Neural crest cell (in vitro differentiated cells): ENCODE data around the gene PLXNA2. TPM values are rescaled to one million over a fixed set of nuclear protein-coding genes. Genes with fewer than 3 reads are reported as not detected.
A peak's percentile ranks its signal among the peaks of the same experiment; 100 is the strongest.

ENCODE experiments used
- DNase-seq: peaks from one replicate; pipeline ENCODE4 v3.0.0; 2021; ENCODE audit warnings: low read depth, mixed read lengths, low spot score
- H3K27ac Mint-ChIP-seq: one replicate; pipeline ENCODE4 v1.8.0; 2021; ENCODE audit warnings: mild to moderate bottlenecking, mixed read lengths; ENCODE audit not compliant: unreplicated experiment
- H3K27me3 Mint-ChIP-seq: 2 replicates; pipeline ENCODE4 v1.8.0; 2021; ENCODE audit warnings: low read depth, mild to moderate bottlenecking, mixed read lengths
- H3K36me3 Mint-ChIP-seq: 2 replicates; pipeline ENCODE4 v1.8.0; 2021; ENCODE audit warnings: low read depth, mild to moderate bottlenecking, mixed read lengths
- H3K4me1 Mint-ChIP-seq: 2 replicates; pipeline ENCODE4 v1.8.0; 2021; ENCODE audit warnings: mixed read lengths
- H3K4me3 Mint-ChIP-seq: one replicate; pipeline ENCODE4 v1.8.0; 2021; ENCODE audit warnings: mild to moderate bottlenecking, mixed read lengths
- H3K9me3 Mint-ChIP-seq: 2 replicates; pipeline ENCODE4 v1.8.0; 2021; ENCODE audit warnings: mixed read lengths
- CTCF ChIP-seq: fragments of 200-600 bp; sonication (generic); conservative IDR thresholded peaks from 2 replicates; pipeline ENCODE4 v1.5.0; 2021; ENCODE audit warnings: antibody characterized with exemption, mild to moderate bottlenecking
- long read RNA-seq: library from polyadenylated mRNA; unstranded; transcript quantifications from one replicate; pipeline ENCODE4 v2.0.0, GENCODE V29; 2020
- total RNA-seq: library from RNA; stranded (reverse); gene quantifications from 2 replicates; pipeline ENCODE4 v1.2.1, GENCODE V29; 2021

Gene PLXNA2
- 35.0 and 37.7 TPM in 2 replicates for total RNA-seq
- long read RNA-seq, partial matches to known transcripts, result 10 of 12 reads
- long read RNA-seq, other reads (novel, unspliced or antisense), result 1 of 12 reads

GRCh38 chr1:208243967-208244916, at the start of gene PLXNA2:
TSS of gene PLXNA2 (minus strand) at chr1:208244384. CDS start at chr1:208217922, 26,462 bp downstream.
- Mint-ChIP-seq H3K27me3 (peaks cover 36% of the 10 kb centered on the region), H3K4me1 (peaks cover 43% of the 10 kb centered on the region), H3K9me3 (no peaks in the 10 kb centered on the region), H3K36me3 (no peaks in the 10 kb centered on the region), H3K27ac (peak within 1 kb of the TSS; percentile 91), H3K4me3 (peak within 1 kb of the TSS; percentile 94)
- no peak for TF ChIP-seq CTCF
- DNase-seq, result peak; percentile 67

- Mint-ChIP-seq H3K27ac (no peak overlapping the region), H3K4me3 (no peak overlapping the region), H3K36me3 (no peaks in the 10 kb centered on the region), H3K9me3 (no peaks in the 10 kb centered on the region), H3K4me1 (no peaks in the 10 kb centered on the region), H3K27me3 (peaks cover 11% of the 10 kb centered on the region)
- no peak for DNase-seq
- TF ChIP-seq CTCF, result no peak
Measured at GRCh38 chr1:208292908-208293307, 48.7 kb upstream of the PLXNA2 start.

- Mint-ChIP-seq H3K9me3 (no peaks in the 10 kb centered on the region), H3K27me3 (peaks cover 11% of the 10 kb centered on the region), H3K4me1 (no peaks in the 10 kb centered on the region), H3K4me3 (no peak overlapping the region), H3K27ac (no peak overlapping the region), H3K36me3 (no peaks in the 10 kb centered on the region)
- DNase-seq, result no peak
- no peak for TF ChIP-seq CTCF
Measured at GRCh38 chr1:208291923-208292711, 47.9 kb upstream of the PLXNA2 start.

- H3K27ac Mint-ChIP-seq, result no peak overlapping the region
- H3K9me3 Mint-ChIP-seq, result no peaks in the 10 kb centered on the region
- no peak for TF ChIP-seq CTCF
- no peak for DNase-seq
- H3K4me1 Mint-ChIP-seq, result no peaks in the 10 kb centered on the region
- no peaks in the 10 kb centered on the region for H3K36me3 Mint-ChIP-seq
- H3K4me3 Mint-ChIP-seq, result no peak overlapping the region
- peaks cover 11% of the 10 kb centered on the region for H3K27me3 Mint-ChIP-seq
Measured at GRCh38 chr1:208291129-208291528, 46.9 kb upstream of the PLXNA2 start.

GRCh38 chr1:208289716-208290115, 45.5 kb upstream of the PLXNA2 start:
- peaks cover 14% of the 10 kb centered on the region for H3K27me3 Mint-ChIP-seq
- no peak overlapping the region for H3K4me3 Mint-ChIP-seq
- no peak for TF ChIP-seq CTCF
- no peak overlapping the region for H3K27ac Mint-ChIP-seq
- DNase-seq, result no peak
- H3K4me1 Mint-ChIP-seq, result no peaks in the 10 kb centered on the region
- peaks cover 4% of the 10 kb centered on the region for H3K9me3 Mint-ChIP-seq
- no peaks in the 10 kb centered on the region for H3K36me3 Mint-ChIP-seq
